Measurements from ENCODE around the gene ANTXR2.

- TF ChIP-seq CTCF (IDR thresholded peaks at IDR 0.05) (no peak), ZFX (IDR thresholded peaks at IDR 0.05; ENCODE audit: borderline replicate concordance) (no peak)
Observed at GRCh38 chr4:80049402-80049801, 23.6 kb downstream of the ANTXR2 start.

Measured in 22Rv1 (cell line).